OCI-LY1 (cell line): ENCODE measurements around the gene EEFSEC.

ENCODE experiments used
- EZH2 ChIP-seq: fragments of 200-600 bp; sonication (generic), shearing (Covaris generic); IDR thresholded peaks from 2 replicates; pipeline ENCODE4 v1.8.0; 2017; ENCODE audit warnings: borderline replicate concordance, mixed run types, mild to moderate bottlenecking, antibody characterized with exemption, low read length, moderate library complexity, mixed read lengths
- TF ChIP-seq, protein P1 (sequence below): fragments of 200-600 bp; sonication (generic), shearing (Covaris generic); IDR thresholded peaks from 2 replicates; pipeline ENCODE4 v1.5.1; 2017; ENCODE audit warnings: mild to moderate bottlenecking, antibody characterized with exemption, low read length, moderate library complexity, mixed read lengths

DNA sequence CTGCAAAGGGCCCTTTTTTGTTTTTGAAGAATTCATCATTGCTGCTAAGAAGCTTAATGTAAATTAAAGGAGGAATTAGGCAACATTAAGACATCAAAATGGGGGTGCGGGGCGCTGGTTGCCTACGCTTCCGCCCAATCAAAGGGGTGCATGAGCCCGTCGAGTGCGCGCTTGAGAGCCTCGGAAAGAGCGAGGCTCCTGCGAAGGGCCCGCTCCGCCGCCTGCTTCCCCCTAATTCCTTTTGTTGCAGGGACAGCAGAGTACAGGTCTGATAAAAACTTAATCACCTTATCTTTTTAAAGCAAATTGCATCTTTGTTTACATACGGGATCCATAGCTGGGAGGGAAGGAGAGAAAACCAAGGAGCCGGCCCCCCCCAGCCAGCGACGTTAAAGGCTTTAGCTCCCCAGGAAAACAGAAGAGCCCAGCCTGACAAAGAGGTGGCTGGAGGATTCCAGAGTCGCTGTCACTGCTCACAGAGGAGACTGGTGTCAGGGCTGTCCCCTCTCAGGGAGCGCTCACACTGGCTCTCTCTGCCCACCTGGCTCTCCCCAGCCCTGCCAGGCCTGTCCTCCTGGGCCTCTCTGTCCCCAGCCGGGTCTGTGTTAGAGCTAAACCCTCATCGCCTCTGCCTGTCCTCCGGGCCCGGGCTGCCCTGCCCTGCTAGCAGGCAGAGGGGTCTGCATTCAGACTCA is 246.1 kb downstream of the EEFSEC start:
- TF ChIP-seq EZH2, result no peak
- TF ChIP-seq, protein P1, sequence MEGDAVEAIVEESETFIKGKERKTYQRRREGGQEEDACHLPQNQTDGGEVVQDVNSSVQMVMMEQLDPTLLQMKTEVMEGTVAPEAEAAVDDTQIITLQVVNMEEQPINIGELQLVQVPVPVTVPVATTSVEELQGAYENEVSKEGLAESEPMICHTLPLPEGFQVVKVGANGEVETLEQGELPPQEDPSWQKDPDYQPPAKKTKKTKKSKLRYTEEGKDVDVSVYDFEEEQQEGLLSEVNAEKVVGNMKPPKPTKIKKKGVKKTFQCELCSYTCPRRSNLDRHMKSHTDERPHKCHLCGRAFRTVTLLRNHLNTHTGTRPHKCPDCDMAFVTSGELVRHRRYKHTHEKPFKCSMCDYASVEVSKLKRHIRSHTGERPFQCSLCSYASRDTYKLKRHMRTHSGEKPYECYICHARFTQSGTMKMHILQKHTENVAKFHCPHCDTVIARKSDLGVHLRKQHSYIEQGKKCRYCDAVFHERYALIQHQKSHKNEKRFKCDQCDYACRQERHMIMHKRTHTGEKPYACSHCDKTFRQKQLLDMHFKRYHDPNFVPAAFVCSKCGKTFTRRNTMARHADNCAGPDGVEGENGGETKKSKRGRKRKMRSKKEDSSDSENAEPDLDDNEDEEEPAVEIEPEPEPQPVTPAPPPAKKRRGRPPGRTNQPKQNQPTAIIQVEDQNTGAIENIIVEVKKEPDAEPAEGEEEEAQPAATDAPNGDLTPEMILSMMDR, result no peak
